Heart left ventricle (tissue), 13 donors: ENCODE results near the gene IMMP2L.

ENCODE experiments used
- CTCF ChIP-seq, 12 donors: fragments of 200-600 bp; sonication (generic) in 4 of 12; IDR thresholded peaks; one replicate each; pipeline versions ENCODE4 v1.5.0 to v1.8.0; 2018 to 2022; ENCODE audit warnings: antibody characterized with exemption in 12 of 12, mild to moderate bottlenecking in 5 of 12
- POLR2A ChIP-seq, 2 donors: fragments of 450-650 bp; IDR thresholded peaks; one replicate each; pipeline ENCODE4 v1.6.1; 2017; ENCODE audit warnings: antibody characterized with exemption in 2 of 2, mild to moderate bottlenecking in 2 of 2, moderate library complexity in 2 of 2
- donor health status: ischemic (EF 13 %, LVEDD 7.1; RV severe dilation, severe dysfunction).
- donor health status: DM: no; HTN: yes; CAD: no.
- donor health status: DM: no; HTN: no; CAD: no.
- donor health status: ischemic (EF 25% LVEDD 6.9; RV normal size, moderate dysfunction).
- donor health status: ischemic (EF 25% LVEDD 5.7; RV mildly dilated, moderate dysfunction).
- donor health status: ischemic (EF 35%, LVEDD 5.7; RV mildly dilated, moderate dysfunction).
- donor health status: nonischemic (EF 11% LVEDD 7.7; RV severe dilation, severe dysfunction).
- donor health status: DM: yes; HTN: yes; CAD: no.
- donor health status: PGD.
- donor health status: ischemic (EF 29% LVEDD 5.4; RV normal size, mild dysfunction).
- donor health status: nonischemic (EF 23%, LVEDD 6.1; RV moderate dilation, normal function).

GRCh38 chr7:111475419-111475748 is 86.9 kb downstream of the IMMP2L start:
- TF ChIP-seq POLR2A (IDR thresholded peaks at IDR 0.05) (no peak), CTCF (IDR thresholded peaks at IDR 0.05) (no peak)
